HCT116 (cell line): ENCODE results near the gene SPRR2E. TPM values are rescaled to one million over a fixed set of nuclear protein-coding genes. Genes with fewer than 3 reads are reported as not detected.
"Not testable (repeated sequence)": the region's sequence is repeated elsewhere in the genome, so short reads cannot be mapped to it uniquely, and the experiment has no call there.

Experiments
- ATAC-seq: fragments of 200-7000 bp; cut with Tn5 transposase; 2 replicates; pipeline ENCODE4 v1.9.1; 2020; ENCODE audit warnings: mild to moderate bottlenecking, moderate library complexity
- BruUV-seq: library from RNA; stranded (reverse); fragments of 400-500 nt; replicated peaks from 2 replicates; lab custom pipeline; 2021; lab: Mats Ljungman, UMichigan
- CTCF ChIA-PET: fragments of 300-600 bp; sonication (Branson Sonifier 250); formaldehyde crosslinking; loops from one replicate; lab custom pipeline; 2021; ENCODE audit warnings: antibody characterized with exemption; lab: Charles Lee
- POLR2A ChIA-PET: fragments of 300-600, 350-600 bp; sonication (Branson Sonifier 250); formaldehyde crosslinking; loops from one replicate; lab custom pipeline; 2021; ENCODE audit warnings: antibody characterized with exemption; lab: Charles Lee
- RAD21 ChIA-PET, 2 experiments: fragments of 300-600 bp; sonication (Branson Sonifier 250); formaldehyde crosslinking; loops; one replicate each; lab custom pipeline; 2023; ENCODE audit warnings: low total read pairs in 2 of 2; ENCODE audit not compliant: uncharacterized antibody in 2 of 2, unreplicated experiment in 2 of 2, low non-redundant PET in 1 of 2; lab: Charles Lee
- DNase-seq: peaks from one replicate; pipeline ENCODE4 v3.0.0-alpha.2; 2010; ENCODE audit warnings: low read depth, low spot score
- H2AFZ ChIP-seq: fragments of 200-600 bp; shearing (Covaris generic), sonication (generic); 2 replicates; pipeline ENCODE4 v1.6.1; 2017; ENCODE audit warnings: low read depth, mixed run types, mixed read lengths, antibody characterized with exemption, low read length; ENCODE audit not compliant: poor library complexity, severe bottlenecking
- H3K27ac ChIP-seq: 2 replicates; pipeline ENCODE4 v1.5.1; 2012; ENCODE audit warnings: low read depth, low read length
- H3K27me3 ChIP-seq: fragments of 200-600 bp; sonication (generic); 2 replicates; pipeline ENCODE4 v1.6.1; 2016; ENCODE audit warnings: mixed run types, low read length, mixed read lengths; ENCODE audit not compliant: insufficient read depth
- H3K36me3 ChIP-seq, 2 experiments: fragments of 200-500 bp in 1 of 2; fragments of 200-600 bp in 1 of 2; sonication (Bioruptor generic) in 1 of 2; sonication (generic) in 1 of 2; 2 replicates each; pipeline versions ENCODE4 v1.5.1 to v1.6.1; 2014 to 2016; ENCODE audit warnings: low read length in 2 of 2, inconsistent platforms in 1 of 2, mixed read lengths in 1 of 2, mixed run types in 1 of 2; ENCODE audit not compliant: insufficient read depth in 2 of 2, control insufficient read depth in 1 of 2
- H3K4me1 ChIP-seq, 2 experiments: fragments of 200-600 bp in 1 of 2; sonication (generic) in 1 of 2; 2 replicates each; pipeline versions ENCODE4 v1.5.1 to v1.6.1; 2012 to 2017; ENCODE audit warnings: low read length in 2 of 2, inconsistent platforms in 1 of 2, mild to moderate bottlenecking in 1 of 2, mixed read lengths in 1 of 2, mixed run types in 1 of 2, moderate library complexity in 1 of 2; ENCODE audit not compliant: insufficient read depth in 2 of 2, control insufficient read depth in 1 of 2
- H3K4me2 ChIP-seq: fragments of 200-600 bp; sonication (generic); 2 replicates; pipeline ENCODE4 v1.6.1; 2017; ENCODE audit warnings: mixed run types, low read length, mixed read lengths
- H3K4me3 ChIP-seq, 2 experiments: fragments of 200-600 bp in 1 of 2; sonication (generic) in 1 of 2; replicated peaks in 1 of 2; 2 replicates each; pipeline ENCODE4 v1.5.1; 2011 to 2016; ENCODE audit warnings: low read length in 2 of 2, control low read depth in 1 of 2, low read depth in 1 of 2, mild to moderate bottlenecking in 1 of 2, mixed read lengths in 1 of 2, mixed run types in 1 of 2
- H3K79me2 ChIP-seq: fragments of 200-600 bp; sonication (generic); 2 replicates; pipeline ENCODE4 v1.6.1; 2017; ENCODE audit warnings: mild to moderate bottlenecking, mixed run types, low read length, moderate library complexity, mixed read lengths; ENCODE audit not compliant: insufficient read depth
- H3K9ac ChIP-seq: fragments of 200-600 bp; sonication (generic); 2 replicates; pipeline ENCODE4 v1.6.1; 2016; ENCODE audit warnings: low read length, mixed read lengths
- H3K9me2 ChIP-seq: fragments of 200-600 bp; sonication (generic), shearing (Covaris generic); 2 replicates; pipeline ENCODE4 v1.6.1; 2017; ENCODE audit warnings: mixed run types, mild to moderate bottlenecking, moderate library complexity; ENCODE audit not compliant: insufficient read depth
- H3K9me3 ChIP-seq, 2 experiments: fragments of 200-500 bp in 1 of 2; fragments of 200-600 bp in 1 of 2; sonication (Bioruptor generic) in 1 of 2; sonication (generic) in 1 of 2; 2 replicates each; pipeline ENCODE4 v1.6.1; 2014 to 2017; ENCODE audit warnings: low read length in 2 of 2, mixed read lengths in 2 of 2, inconsistent platforms in 1 of 2, low read depth in 1 of 2, mild to moderate bottlenecking in 1 of 2, mixed run types in 1 of 2, moderate library complexity in 1 of 2; ENCODE audit not compliant: control insufficient read depth in 1 of 2, insufficient read depth in 1 of 2
- H4K20me1 ChIP-seq: fragments of 200-600 bp; sonication (generic), shearing (Covaris generic); 2 replicates; pipeline ENCODE4 v1.6.1; 2017; ENCODE audit warnings: mixed run types, mild to moderate bottlenecking, moderate library complexity; ENCODE audit not compliant: insufficient read depth
- CTCF ChIP-seq, 3 experiments: fragments of 200-600 bp in 1 of 3; sonication (generic) in 1 of 3; IDR thresholded peaks in 2 of 3; conservative IDR thresholded peaks in 1 of 3; 2 replicates each; pipeline ENCODE4 v1.5.1; 2012 to 2017; ENCODE audit warnings: low read depth in 2 of 3, low read length in 2 of 3, antibody characterized with exemption in 1 of 3, borderline replicate concordance in 1 of 3, control low read depth in 1 of 3, mild to moderate bottlenecking in 1 of 3, mixed read lengths in 1 of 3, mixed run types in 1 of 3, moderate library complexity in 1 of 3; ENCODE audit not compliant: insufficient read depth in 1 of 3
- ELF1 ChIP-seq: IDR thresholded peaks from 2 replicates; pipeline ENCODE4 v1.6.1; 2012; ENCODE audit warnings: low read depth, borderline replicate concordance
- EZH2phosphoT487 ChIP-seq: fragments of 200-600 bp; IDR thresholded peaks from 2 replicates; pipeline ENCODE4 v1.6.1; 2018; ENCODE audit warnings: antibody characterized with exemption, borderline replicate concordance
- JUND ChIP-seq: IDR thresholded peaks from 2 replicates; pipeline ENCODE4 v1.6.1; 2012
- RAD21 ChIP-seq: IDR thresholded peaks from 2 replicates; pipeline ENCODE4 v1.6.1; 2012; ENCODE audit warnings: low read depth, mild to moderate bottlenecking
- REST ChIP-seq: IDR thresholded peaks from 2 replicates; pipeline ENCODE4 v1.6.1; 2012; ENCODE audit warnings: low read depth
- SIN3A ChIP-seq: IDR thresholded peaks from 2 replicates; pipeline ENCODE4 v1.6.1; 2012; ENCODE audit warnings: low read depth
- TCF7L2 ChIP-seq: IDR thresholded peaks from 2 replicates; pipeline ENCODE4 v1.7.0; 2011; ENCODE audit warnings: borderline replicate concordance, inconsistent platforms; ENCODE audit not compliant: insufficient read depth, insufficient read length; ENCODE audit errors: extremely low read depth
- YY1 ChIP-seq: IDR thresholded peaks from 2 replicates; pipeline ENCODE4 v1.6.1; 2011; ENCODE audit warnings: low read length, low read depth, moderate library complexity, mild to moderate bottlenecking; ENCODE audit not compliant: insufficient replicate concordance; ENCODE audit errors: extremely low read depth
- ZBTB33 ChIP-seq: IDR thresholded peaks from 2 replicates; pipeline ENCODE4 v1.6.1; 2011; ENCODE audit warnings: mild to moderate bottlenecking, low read length, moderate library complexity; ENCODE audit not compliant: insufficient replicate concordance; ENCODE audit errors: extremely low read depth
- ZFX ChIP-seq: fragments of 450-650 bp; IDR thresholded peaks from 2 replicates; pipeline ENCODE4 v1.6.1; 2017
- intact Hi-C: fragments of 100-400 bp; cut with micrococcal nuclease; formaldehyde crosslinking; loops from 2 replicates; pipeline ENCODE4 v1.10.0; 2022
- total RNA-seq: library from RNA; stranded (reverse); gene quantifications from one replicate; pipeline ENCODE4 v1.2.1, GENCODE V29; 2021; ENCODE audit not compliant: unreplicated experiment

Gene SPRR2E
- total RNA-seq, 1 experiment from 2014 or later, result not detected

- H3K36me3 ChIP-seq, H3K9me2 ChIP-seq, H3K4me2 ChIP-seq, DNase-seq, H3K79me2 ChIP-seq, RAD21 ChIA-PET, intact Hi-C loops, H3K27ac ChIP-seq, H2AFZ ChIP-seq, H3K27me3 ChIP-seq, ATAC-seq, H3K9ac ChIP-seq, H3K4me1 ChIP-seq, H4K20me1 ChIP-seq, H3K4me3 ChIP-seq, CTCF ChIA-PET, H3K9me3 ChIP-seq, POLR2A ChIA-PET, BruUV-seq: not testable (repeated sequence)
These were observed 34.4 kb upstream of the SPRR2E start for GRCh38 chr1:153128688-153129087.

GRCh38 chr1:153127296-153127695 lies 33.0 kb upstream of the SPRR2E start:
- RAD21 ChIA-PET, result no interaction called here
- CTCF ChIA-PET, result no interaction called here
- ATAC-seq, result no peak

More at GRCh38 chr1:153127296-153127695, 33.0 kb upstream of the SPRR2E start:
- Histone ChIP-seq H3K79me2 (no peaks in the 10 kb centered on the region), H3K9me3 (no peaks in the 10 kb centered on the region), H3K4me1 (peaks cover 6 to 11% of the 10 kb centered on the region in 2 experiments), H3K27ac (no peak overlapping the region), H3K27me3 (no peaks in the 10 kb centered on the region), H3K4me3 (no peak overlapping the region), H3K9me2 (no peaks in the 10 kb centered on the region), H2AFZ (no peak overlapping the region), H3K36me3 (no peaks in the 10 kb centered on the region), H3K4me2 (no peak overlapping the region), H3K9ac (no peak overlapping the region), H4K20me1 (no peaks in the 10 kb centered on the region)
- POLR2A ChIA-PET, result no interaction called here
- no peak for DNase-seq
- TF ChIP-seq TCF7L2 (no peak), RAD21 (no peak), JUND (no peak), ZBTB33 (no peak), YY1 (no peak), CTCF (IDR thresholded peaks at IDR 0.05 in 2 of 3, conservative IDR thresholded peaks at IDR 0.05 in 1 of 3; ENCODE audit: borderline replicate concordance in 1 of 3, insufficient read depth in 1 of 3, low read depth in 2 of 3, low read length in 2 of 3) (no peak), ELF1 (no peak), EZH2phosphoT487 (no peak), REST (no peak), ZFX (no peak), SIN3A (no peak)
- intact Hi-C loops, result no loop called here
- BruUV-seq, result no TSS peak
